ENCODE results near the gene AGO4. TPM values are rescaled to one million over a fixed set of nuclear protein-coding genes. Genes with fewer than 3 reads are reported as not detected.

AGO4 gene
- total RNA-seq, 1 experiment from 2014 or later = 12.8 TPM

DNA sequence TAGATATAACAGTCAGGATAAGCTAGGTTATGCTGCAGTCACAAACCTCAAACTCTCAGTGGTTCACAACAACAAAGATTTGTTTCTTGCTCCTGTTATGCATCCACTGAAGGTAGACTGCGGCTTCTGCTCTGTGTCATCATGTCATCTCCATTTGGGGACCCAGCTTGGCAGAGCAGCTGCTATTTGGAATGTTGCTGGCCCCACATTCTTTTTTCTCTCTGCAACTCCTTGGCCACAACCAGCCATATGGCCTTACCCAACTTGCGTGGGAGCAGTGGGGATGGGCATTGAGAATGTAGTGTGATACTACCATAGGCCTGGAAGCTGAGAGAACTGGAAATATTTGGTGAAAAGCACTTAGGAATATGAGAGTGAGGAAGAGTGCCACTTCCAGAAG, 26.4 kb downstream of the AGO4 start:
- Histone ChIP-seq H3K23me2 (ENCODE audit: insufficient read length, low read depth, low read length, poor library complexity, severe bottlenecking) (no peaks in the 10 kb centered on the region), H3K79me2 (ENCODE audit: insufficient read depth, low read length) (peaks cover 1% of the 10 kb centered on the region; the same call in 1 of the 2 replicates), H3K27ac (ENCODE audit: insufficient read length, low read depth, low read length) (no peak overlapping the region), H3K9me3 (ENCODE audit: control insufficient read depth, low read depth, low read length) (no peaks in the 10 kb centered on the region), H2AK5ac (ENCODE audit: insufficient read length, low read length) (no peak overlapping the region), H4K8ac (replicated peaks; ENCODE audit: insufficient read length, low read depth, low read length) (no peak overlapping the region), H3K56ac (ENCODE audit: insufficient read length, low read depth, low read length) (no peak overlapping the region), H2BK120ac (ENCODE audit: low read depth, low read length, poor library complexity, severe bottlenecking) (no peak overlapping the region), H4K5ac (ENCODE audit: insufficient read length, low read depth, low read length) (no peak overlapping the region), H4K20me1 (ENCODE audit: control insufficient read depth, insufficient read depth, insufficient read length) (no peaks in the 10 kb centered on the region), H3K14ac (ENCODE audit: insufficient read depth, low read length) (no peak overlapping the region), H2AFZ (ENCODE audit: low read length) (no peak overlapping the region), H3K9ac (ENCODE audit: extremely low read depth, insufficient read length, low read length) (no peak overlapping the region), H3K27me3 (ENCODE audit: insufficient read depth, low read length) (no peaks in the 10 kb centered on the region), H3T11ph (ENCODE audit: low read length) (no peak overlapping the region), H2BK20ac (ENCODE audit: low read depth, low read length, poor library complexity, severe bottlenecking) (no peak overlapping the region), H3K4me2 (ENCODE audit: insufficient read depth, insufficient read length, low read length) (no peak overlapping the region), H3K18ac (ENCODE audit: insufficient read length, low read depth, low read length) (no peak overlapping the region), H2BK15ac (ENCODE audit: low read depth, low read length) (no peak overlapping the region), H3K79me1 (ENCODE audit: insufficient read depth, low read depth, low read length, poor library complexity, severe bottlenecking) (no peaks in the 10 kb centered on the region), H3K23ac (ENCODE audit: insufficient read length, low read depth, low read length) (no peak overlapping the region), H2BK5ac (ENCODE audit: insufficient read length, low read length) (no peak overlapping the region), H3K4ac (ENCODE audit: low read depth, low read length) (no peak overlapping the region), H4K91ac (ENCODE audit: insufficient read length, low read depth, low read length) (no peak overlapping the region), H3K4me1 (ENCODE audit: insufficient read depth, low read length) (no peaks in the 10 kb centered on the region), H2BK12ac (ENCODE audit: insufficient read length, low read depth, low read length) (no peak overlapping the region)
- Mint-ChIP-seq H3K27me3 (ENCODE audit: low read depth) (no peaks in the 10 kb centered on the region), H3K9me3 (no peaks in the 10 kb centered on the region), H3K36me3 (ENCODE audit: insufficient read depth in 1 of 3, low read depth in 3 of 3) (peaks cover 11 to 47% (median 44%) of the 10 kb centered on the region in 3 experiments; a peak in 6 of 7 replicates), H3K27ac (peak overlapping the region in 1 of 3 experiments; percentile 44; a peak in 2 of 7 replicates), H3K4me1 (no peaks in the 10 kb centered on the region), H3K4me3 (no peak overlapping the region)
- no peak for DNase-seq
- no CpG with 5 or more reads among the region's 2 CpGs for WGBS (ENCODE audit: extremely low coverage, insufficient read length, low lambda C conversion rate)
- TF ChIP-seq, protein P1, sequence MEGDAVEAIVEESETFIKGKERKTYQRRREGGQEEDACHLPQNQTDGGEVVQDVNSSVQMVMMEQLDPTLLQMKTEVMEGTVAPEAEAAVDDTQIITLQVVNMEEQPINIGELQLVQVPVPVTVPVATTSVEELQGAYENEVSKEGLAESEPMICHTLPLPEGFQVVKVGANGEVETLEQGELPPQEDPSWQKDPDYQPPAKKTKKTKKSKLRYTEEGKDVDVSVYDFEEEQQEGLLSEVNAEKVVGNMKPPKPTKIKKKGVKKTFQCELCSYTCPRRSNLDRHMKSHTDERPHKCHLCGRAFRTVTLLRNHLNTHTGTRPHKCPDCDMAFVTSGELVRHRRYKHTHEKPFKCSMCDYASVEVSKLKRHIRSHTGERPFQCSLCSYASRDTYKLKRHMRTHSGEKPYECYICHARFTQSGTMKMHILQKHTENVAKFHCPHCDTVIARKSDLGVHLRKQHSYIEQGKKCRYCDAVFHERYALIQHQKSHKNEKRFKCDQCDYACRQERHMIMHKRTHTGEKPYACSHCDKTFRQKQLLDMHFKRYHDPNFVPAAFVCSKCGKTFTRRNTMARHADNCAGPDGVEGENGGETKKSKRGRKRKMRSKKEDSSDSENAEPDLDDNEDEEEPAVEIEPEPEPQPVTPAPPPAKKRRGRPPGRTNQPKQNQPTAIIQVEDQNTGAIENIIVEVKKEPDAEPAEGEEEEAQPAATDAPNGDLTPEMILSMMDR (conservative IDR thresholded peaks at IDR 0.05) = no peak

Measured in H9 (cell line).